Measurements from ENCODE around the gene HOMEZ. TPM values are rescaled to one million over a fixed set of nuclear protein-coding genes. Genes with fewer than 3 reads are reported as not detected.
A peak's percentile ranks its signal among the peaks of the same experiment; 100 is the strongest.

Gene HOMEZ
- total RNA-seq, 2 donors from 2014 or later, result 16.5 to 21.9 TPM

- Histone ChIP-seq H3K36me3 (peaks cover 10% of the 10 kb centered on the region), H3K4me3 (no peak overlapping the region), H3K4me1 (no peaks in the 10 kb centered on the region), H3K27me3 (no peaks in the 10 kb centered on the region), H3K9ac (ENCODE audit: low read depth in 2 of 2, low read length in 2 of 2) (no peak overlapping the region), H3K27ac (no peak overlapping the region), H3K9me3 (no peaks in the 10 kb centered on the region)
- TF ChIP-seq CTCF (IDR thresholded peaks at IDR 0.05), result no peak
- DNase-seq, result no peak
- intact Hi-C loops (cut with DNase I), result loop anchor here (5.0 to 10.0 kb wide), 4 partner anchors 57 to 150 kb away; no protein-coding TSS in a partner anchor
Observed at GRCh38 chr14:23324993-23325392, 39.1 kb upstream of the HOMEZ start.

GRCh38 chr14:23324455-23324846 is 38.5 kb upstream of the HOMEZ start:
- DNase-seq, result no peak
- Histone ChIP-seq H3K36me3 (peaks cover 10% of the 10 kb centered on the region), H3K4me3 (no peak overlapping the region), H3K9ac (ENCODE audit: low read depth in 2 of 2, low read length in 2 of 2) (no peak overlapping the region), H3K27me3 (no peaks in the 10 kb centered on the region), H3K9me3 (no peaks in the 10 kb centered on the region), H3K27ac (no peak overlapping the region), H3K4me1 (no peaks in the 10 kb centered on the region)
- intact Hi-C loops (cut with DNase I), result loop anchor here (10.0 kb wide), 3 partner anchors 60 to 150 kb away; no protein-coding TSS in a partner anchor
- no peak for TF ChIP-seq CTCF (IDR thresholded peaks at IDR 0.05)

GRCh38 chr14:23323838-23324454 is 38.0 kb upstream of the HOMEZ start:
- intact Hi-C loops (cut with DNase I), result loop anchor here (10.0 kb wide), 3 partner anchors 59 to 151 kb away; no protein-coding TSS in a partner anchor
- Histone ChIP-seq H3K4me1 (no peaks in the 10 kb centered on the region), H3K4me3 (no peak overlapping the region), H3K36me3 (peaks cover 10% of the 10 kb centered on the region), H3K9ac (ENCODE audit: low read depth in 2 of 2, low read length in 2 of 2) (no peak overlapping the region), H3K27ac (no peak overlapping the region), H3K9me3 (no peaks in the 10 kb centered on the region), H3K27me3 (no peaks in the 10 kb centered on the region)
- no peak for DNase-seq
- no peak for TF ChIP-seq CTCF (IDR thresholded peaks at IDR 0.05)

GRCh38 chr14:23322568-23323517 is 36.9 kb upstream of the HOMEZ start:
- intact Hi-C loops (cut with DNase I), result loop anchor here (10.0 kb wide), 3 partner anchors 58 to 152 kb away; no protein-coding TSS in a partner anchor
- DNase-seq, result no peak
- no peaks in the 10 kb centered on the region for H3K27me3 ChIP-seq
- peak overlapping the region; percentile 92 for H3K27ac ChIP-seq
- TF ChIP-seq CTCF (IDR thresholded peaks at IDR 0.05), result no peak
- H3K9me3 ChIP-seq, result no peaks in the 10 kb centered on the region
- H3K9ac ChIP-seq (ENCODE audit: low read depth in 2 of 2, low read length in 2 of 2), result peak overlapping the region; percentile 87 to 91
- H3K36me3 ChIP-seq, result peaks cover 10% of the 10 kb centered on the region
- H3K4me3 ChIP-seq, result peak overlapping the region; percentile 96
- H3K4me1 ChIP-seq, result no peaks in the 10 kb centered on the region
